Liver (tissue), 9 donors: ENCODE data around the gene RBFOX1. TPM values are rescaled to one million over a fixed set of nuclear protein-coding genes. Genes with fewer than 3 reads are reported as not detected.

Experiments
- DNase-seq: peaks from one replicate; pipeline ENCODE4 v3.0.0-alpha.2; 2017; ENCODE audit warnings: low spot score
- H3K27ac ChIP-seq, 2 donors: one replicate each; pipeline ENCODE4 v1.7.0; 2013; ENCODE audit warnings: inconsistent platforms in 2 of 2, low read length in 2 of 2, control low read depth in 1 of 2, low read depth in 1 of 2, mild to moderate bottlenecking in 1 of 2
- H3K27me3 ChIP-seq, 4 donors: one replicate each; pipeline versions ENCODE4 v1.6.1 to v1.7.0; 2013; ENCODE audit warnings: low read length in 3 of 4, inconsistent platforms in 1 of 4, mild to moderate bottlenecking in 1 of 4, moderate library complexity in 1 of 4; ENCODE audit not compliant: control insufficient read depth in 4 of 4, insufficient read depth in 4 of 4
- H3K36me3 ChIP-seq, 4 donors: one replicate each; pipeline versions ENCODE4 v1.6.1 to v1.7.0; 2013; ENCODE audit warnings: low read length in 3 of 4, mild to moderate bottlenecking in 3 of 4, low read depth in 1 of 4, moderate library complexity in 1 of 4; ENCODE audit not compliant: control insufficient read depth in 4 of 4, insufficient read depth in 3 of 4
- H3K4me1 ChIP-seq, 4 donors: one replicate each; pipeline versions ENCODE4 v1.6.1 to v1.7.0; 2013; ENCODE audit warnings: low read length in 3 of 4, mild to moderate bottlenecking in 3 of 4, moderate library complexity in 1 of 4; ENCODE audit not compliant: control insufficient read depth in 4 of 4, insufficient read depth in 4 of 4
- H3K4me3 ChIP-seq, 3 donors: one replicate each; pipeline versions ENCODE4 v1.6.1 to v1.7.0; 2013; ENCODE audit warnings: low read length in 3 of 3, control low read depth in 1 of 3, low read depth in 1 of 3, mild to moderate bottlenecking in 1 of 3
- H3K9ac ChIP-seq, 2 donors: one replicate each; pipeline ENCODE4 v1.7.0; 2013; ENCODE audit warnings: low read length in 2 of 2, mild to moderate bottlenecking in 2 of 2, moderate library complexity in 2 of 2, control low read depth in 1 of 2, low read depth in 1 of 2
- H3K9me3 ChIP-seq, 4 donors: one replicate each; pipeline versions ENCODE4 v1.6.1 to v1.7.0; 2013; ENCODE audit warnings: low read length in 3 of 4; ENCODE audit not compliant: control insufficient read depth in 4 of 4
- EGR1 ChIP-seq, 2 donors: IDR thresholded peaks; 2 replicates each; pipeline ENCODE4 v1.6.1; 2016 to 2018; ENCODE audit warnings: antibody characterized with exemption in 2 of 2, low read depth in 2 of 2
- FOXA1 ChIP-seq: IDR thresholded peaks from 2 replicates; pipeline ENCODE4 v1.6.1; 2016; ENCODE audit warnings: antibody characterized with exemption
- FOXA2 ChIP-seq: IDR thresholded peaks from 2 replicates; pipeline ENCODE4 v1.6.1; 2016; ENCODE audit warnings: antibody characterized with exemption
- GABPA ChIP-seq, 2 donors: IDR thresholded peaks in 1 of 2; conservative IDR thresholded peaks in 1 of 2; 2 replicates each; pipeline ENCODE4 v1.6.1; 2016; ENCODE audit warnings: antibody characterized with exemption in 2 of 2, mild to moderate bottlenecking in 1 of 2, moderate library complexity in 1 of 2
- NR2F2 ChIP-seq: IDR thresholded peaks from 2 replicates; pipeline ENCODE4 v1.6.1; 2016; ENCODE audit warnings: antibody characterized with exemption
- RXRA ChIP-seq, 2 donors: IDR thresholded peaks; 2 replicates each; pipeline ENCODE4 v1.6.1; 2017 to 2018; ENCODE audit warnings: antibody characterized with exemption in 2 of 2, mild to moderate bottlenecking in 1 of 2
- SP1 ChIP-seq: IDR thresholded peaks from 2 replicates; pipeline ENCODE4 v1.6.1; 2018; ENCODE audit warnings: antibody characterized with exemption, mild to moderate bottlenecking
- TAF1 ChIP-seq: conservative IDR thresholded peaks from 2 replicates; pipeline ENCODE4 v1.6.1; 2016; ENCODE audit warnings: antibody characterized with exemption, mild to moderate bottlenecking
- YY1 ChIP-seq: IDR thresholded peaks from 2 replicates; pipeline ENCODE4 v1.6.1; 2016; ENCODE audit warnings: antibody characterized with exemption, mild to moderate bottlenecking
- WGBS: extraction: QIAGEN DNeasy Blood & Tissue Kit; methylation state at CpG from one replicate; pipeline ENCODE4 v1.1.7; 2013; 5-methylcytosine and 5-hydroxymethylcytosine counted together
- polyA plus RNA-seq, 2 donors: library from polyadenylated mRNA; stranded (reverse) in 1 of 2; unstranded in 1 of 2; fragments of 200-250 nt in 1 of 2; fragments of >200 nt in 1 of 2; fragmentation: Nextera tagmentation in 1 of 2; extraction: Ambion mirVana in 1 of 2; gene quantifications; one replicate each; pipeline versions ENCODE4 v1.2.1 to v1.2.3, GENCODE V29; 2013 to 2015
- total RNA-seq, 2 donors: library from RNA; depleted of rRNA; stranded (reverse); fragments of >200 nt; gene quantifications; one replicate each; pipeline ENCODE4 v1.2.3, GENCODE V29; 2014
- TF ChIP-seq, protein P1 (sequence below): IDR thresholded peaks from 2 replicates; pipeline ENCODE4 v1.6.1; 2016; ENCODE audit warnings: antibody characterized with exemption
- TF ChIP-seq, protein P2 (sequence below): IDR thresholded peaks from 2 replicates; pipeline ENCODE4 v1.6.1; 2016; ENCODE audit warnings: antibody characterized with exemption
- TF ChIP-seq, protein P3 (sequence below): IDR thresholded peaks from 2 replicates; pipeline ENCODE4 v1.6.1; 2016; ENCODE audit warnings: antibody characterized with exemption, mild to moderate bottlenecking
- TF ChIP-seq, protein P4 (sequence below): IDR thresholded peaks from 2 replicates; pipeline ENCODE4 v1.6.1; 2016; ENCODE audit warnings: antibody characterized with exemption
- TF ChIP-seq, protein P5 (sequence below): fragments of 150-350 bp; IDR thresholded peaks from 2 replicates; pipeline ENCODE4 v1.5.1; 2017; ENCODE audit warnings: improper control_type of control experiment, low read depth, low read length; ENCODE audit not compliant: missing input control
- donor health status: healthy.
- donor health status: healthy.
- donor health status: healthy.
- donor health status: healthy.
- donor health status: healthy.

Gene RBFOX1
- total and polyA plus RNA-seq, 4 donors: not detected

DNA sequence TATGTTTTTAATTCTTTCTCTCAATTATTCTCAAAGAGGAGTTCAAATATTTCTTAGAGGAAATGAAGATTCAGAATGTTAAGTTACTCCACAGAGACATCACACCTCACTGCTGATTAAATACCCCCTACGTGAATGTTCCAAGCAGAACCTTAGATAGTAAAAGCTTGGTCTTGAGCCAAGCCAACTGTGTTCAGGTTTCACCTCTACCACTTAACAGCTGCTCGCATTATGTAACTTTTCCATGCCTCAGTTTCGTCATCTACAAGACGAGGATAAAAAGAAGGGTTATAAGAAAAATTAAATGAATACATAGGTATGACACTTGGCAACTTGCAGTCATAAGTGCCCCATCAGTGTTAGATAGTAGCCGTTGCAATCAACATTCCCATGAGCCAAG lies 356.2 kb downstream of the RBFOX1 start:
- DNase-seq: no peak
- no peaks in the 10 kb centered on the region for H3K4me1 ChIP-seq
- H3K27me3 ChIP-seq: no peaks in the 10 kb centered on the region
- H3K4me3 ChIP-seq: no peak overlapping the region
- H3K9me3 ChIP-seq: no peaks in the 10 kb centered on the region
- H3K36me3 ChIP-seq: no peaks in the 10 kb centered on the region
- no peak overlapping the region for H3K27ac ChIP-seq
- TF ChIP-seq, protein P1, sequence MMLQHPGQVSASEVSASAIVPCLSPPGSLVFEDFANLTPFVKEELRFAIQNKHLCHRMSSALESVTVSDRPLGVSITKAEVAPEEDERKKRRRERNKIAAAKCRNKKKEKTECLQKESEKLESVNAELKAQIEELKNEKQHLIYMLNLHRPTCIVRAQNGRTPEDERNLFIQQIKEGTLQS: no peak
- TF ChIP-seq, protein P2, sequence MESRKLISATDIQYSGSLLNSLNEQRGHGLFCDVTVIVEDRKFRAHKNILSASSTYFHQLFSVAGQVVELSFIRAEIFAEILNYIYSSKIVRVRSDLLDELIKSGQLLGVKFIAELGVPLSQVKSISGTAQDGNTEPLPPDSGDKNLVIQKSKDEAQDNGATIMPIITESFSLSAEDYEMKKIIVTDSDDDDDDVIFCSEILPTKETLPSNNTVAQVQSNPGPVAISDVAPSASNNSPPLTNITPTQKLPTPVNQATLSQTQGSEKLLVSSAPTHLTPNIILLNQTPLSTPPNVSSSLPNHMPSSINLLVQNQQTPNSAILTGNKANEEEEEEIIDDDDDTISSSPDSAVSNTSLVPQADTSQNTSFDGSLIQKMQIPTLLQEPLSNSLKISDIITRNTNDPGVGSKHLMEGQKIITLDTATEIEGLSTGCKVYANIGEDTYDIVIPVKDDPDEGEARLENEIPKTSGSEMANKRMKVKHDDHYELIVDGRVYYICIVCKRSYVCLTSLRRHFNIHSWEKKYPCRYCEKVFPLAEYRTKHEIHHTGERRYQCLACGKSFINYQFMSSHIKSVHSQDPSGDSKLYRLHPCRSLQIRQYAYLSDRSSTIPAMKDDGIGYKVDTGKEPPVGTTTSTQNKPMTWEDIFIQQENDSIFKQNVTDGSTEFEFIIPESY: no peak
- TF ChIP-seq EGR1 (IDR thresholded peaks at IDR 0.05; ENCODE audit: low read depth in 2 of 2) (no peak), YY1 (no peak), FOXA2 (no peak), RXRA (IDR thresholded peaks at IDR 0.05) (no peak), NR2F2 (no peak), FOXA1 (no peak), TAF1 (no peak), SP1 (no peak)
- TF ChIP-seq, protein P3, sequence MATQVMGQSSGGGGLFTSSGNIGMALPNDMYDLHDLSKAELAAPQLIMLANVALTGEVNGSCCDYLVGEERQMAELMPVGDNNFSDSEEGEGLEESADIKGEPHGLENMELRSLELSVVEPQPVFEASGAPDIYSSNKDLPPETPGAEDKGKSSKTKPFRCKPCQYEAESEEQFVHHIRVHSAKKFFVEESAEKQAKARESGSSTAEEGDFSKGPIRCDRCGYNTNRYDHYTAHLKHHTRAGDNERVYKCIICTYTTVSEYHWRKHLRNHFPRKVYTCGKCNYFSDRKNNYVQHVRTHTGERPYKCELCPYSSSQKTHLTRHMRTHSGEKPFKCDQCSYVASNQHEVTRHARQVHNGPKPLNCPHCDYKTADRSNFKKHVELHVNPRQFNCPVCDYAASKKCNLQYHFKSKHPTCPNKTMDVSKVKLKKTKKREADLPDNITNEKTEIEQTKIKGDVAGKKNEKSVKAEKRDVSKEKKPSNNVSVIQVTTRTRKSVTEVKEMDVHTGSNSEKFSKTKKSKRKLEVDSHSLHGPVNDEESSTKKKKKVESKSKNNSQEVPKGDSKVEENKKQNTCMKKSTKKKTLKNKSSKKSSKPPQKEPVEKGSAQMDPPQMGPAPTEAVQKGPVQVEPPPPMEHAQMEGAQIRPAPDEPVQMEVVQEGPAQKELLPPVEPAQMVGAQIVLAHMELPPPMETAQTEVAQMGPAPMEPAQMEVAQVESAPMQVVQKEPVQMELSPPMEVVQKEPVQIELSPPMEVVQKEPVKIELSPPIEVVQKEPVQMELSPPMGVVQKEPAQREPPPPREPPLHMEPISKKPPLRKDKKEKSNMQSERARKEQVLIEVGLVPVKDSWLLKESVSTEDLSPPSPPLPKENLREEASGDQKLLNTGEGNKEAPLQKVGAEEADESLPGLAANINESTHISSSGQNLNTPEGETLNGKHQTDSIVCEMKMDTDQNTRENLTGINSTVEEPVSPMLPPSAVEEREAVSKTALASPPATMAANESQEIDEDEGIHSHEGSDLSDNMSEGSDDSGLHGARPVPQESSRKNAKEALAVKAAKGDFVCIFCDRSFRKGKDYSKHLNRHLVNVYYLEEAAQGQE: no peak
- TF ChIP-seq, protein P4, sequence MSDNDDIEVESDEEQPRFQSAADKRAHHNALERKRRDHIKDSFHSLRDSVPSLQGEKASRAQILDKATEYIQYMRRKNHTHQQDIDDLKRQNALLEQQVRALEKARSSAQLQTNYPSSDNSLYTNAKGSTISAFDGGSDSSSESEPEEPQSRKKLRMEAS: no peak
- no peak overlapping the region for H3K9ac ChIP-seq
- 51% methylated on average over 5 of the region's 5 CpGs for WGBS

DNA sequence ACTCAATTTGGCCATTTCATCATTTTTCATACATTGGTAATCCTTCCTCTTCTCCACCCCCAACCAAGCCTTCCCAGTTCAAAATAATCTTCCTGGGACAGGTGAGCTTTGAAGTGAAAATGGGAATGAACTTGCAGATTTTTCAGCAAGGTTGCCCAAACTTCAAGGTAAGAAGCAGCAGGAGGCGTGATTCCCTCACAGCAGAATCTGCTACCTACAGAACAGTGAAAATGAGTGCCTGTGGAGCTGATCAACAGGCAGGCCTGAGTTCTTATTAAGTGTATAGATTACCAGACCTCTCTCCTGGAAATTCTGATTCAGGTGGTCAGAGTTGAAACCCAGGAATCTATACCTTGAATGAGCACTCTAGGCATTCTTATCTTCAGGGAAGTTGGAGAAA lies 356.6 kb downstream of the RBFOX1 start:
- H3K27me3 ChIP-seq: no peaks in the 10 kb centered on the region
- no peak overlapping the region for H3K27ac ChIP-seq
- no peak for DNase-seq
- WGBS: 79% methylated on average over 1 of the region's 1 CpG
- no peak overlapping the region for H3K9ac ChIP-seq
- H3K9me3 ChIP-seq: no peaks in the 10 kb centered on the region
- no peaks in the 10 kb centered on the region for H3K4me1 ChIP-seq
- H3K4me3 ChIP-seq: no peak overlapping the region
- TF ChIP-seq GABPA (IDR thresholded peaks at IDR 0.05 in 1 of 2, conservative IDR thresholded peaks at IDR 0.05 in 1 of 2) (no peak), FOXA2 (no peak), EGR1 (IDR thresholded peaks at IDR 0.05; ENCODE audit: low read depth in 2 of 2) (no peak), SP1 (no peak), RXRA (IDR thresholded peaks at IDR 0.05) (no peak), YY1 (no peak), FOXA1 (no peak), NR2F2 (no peak)
- TF ChIP-seq, protein P5, sequence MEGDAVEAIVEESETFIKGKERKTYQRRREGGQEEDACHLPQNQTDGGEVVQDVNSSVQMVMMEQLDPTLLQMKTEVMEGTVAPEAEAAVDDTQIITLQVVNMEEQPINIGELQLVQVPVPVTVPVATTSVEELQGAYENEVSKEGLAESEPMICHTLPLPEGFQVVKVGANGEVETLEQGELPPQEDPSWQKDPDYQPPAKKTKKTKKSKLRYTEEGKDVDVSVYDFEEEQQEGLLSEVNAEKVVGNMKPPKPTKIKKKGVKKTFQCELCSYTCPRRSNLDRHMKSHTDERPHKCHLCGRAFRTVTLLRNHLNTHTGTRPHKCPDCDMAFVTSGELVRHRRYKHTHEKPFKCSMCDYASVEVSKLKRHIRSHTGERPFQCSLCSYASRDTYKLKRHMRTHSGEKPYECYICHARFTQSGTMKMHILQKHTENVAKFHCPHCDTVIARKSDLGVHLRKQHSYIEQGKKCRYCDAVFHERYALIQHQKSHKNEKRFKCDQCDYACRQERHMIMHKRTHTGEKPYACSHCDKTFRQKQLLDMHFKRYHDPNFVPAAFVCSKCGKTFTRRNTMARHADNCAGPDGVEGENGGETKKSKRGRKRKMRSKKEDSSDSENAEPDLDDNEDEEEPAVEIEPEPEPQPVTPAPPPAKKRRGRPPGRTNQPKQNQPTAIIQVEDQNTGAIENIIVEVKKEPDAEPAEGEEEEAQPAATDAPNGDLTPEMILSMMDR: no peak
- TF ChIP-seq, protein P1: no peak
- TF ChIP-seq, protein P2: no peak
- TF ChIP-seq, protein P4: no peak
- no peaks in the 10 kb centered on the region for H3K36me3 ChIP-seq
